Measurements from ENCODE around the gene POPDC2. TPM values are rescaled to one million over a fixed set of nuclear protein-coding genes. Genes with fewer than 3 reads are reported as not detected.

The POPDC2 gene
- total and polyA plus RNA-seq, 8 donors = 1.4 to 10.7 (median 8.7) TPM

GRCh38 chr3:119673875-119674274 lies 13.5 kb upstream of the POPDC2 start:
- Histone ChIP-seq H3K4me3 (no peak overlapping the region), H3K27me3 (no peaks in the 10 kb centered on the region), H3K27ac (peak overlapping the region in 1 of 5 donors; percentile 3), H3K4me1 (peaks cover 17 to 35% (median 27%) of the 10 kb centered on the region in 4 donors), H3K36me3 (peaks cover 16 to 63% (median 58%) of the 10 kb centered on the region in 4 donors), H3K9me3 (no peaks in the 10 kb centered on the region)
- intact Hi-C loops (cut with DNase I; ENCODE audit: low total_unique reads) = no loop called here
- 88 to 98% (median 92%) methylated on average over 13 to 18 of the region's 18 CpGs for WGBS, 5 donors
- no peak for TF ChIP-seq POLR2AphosphoS5 (IDR thresholded peaks at IDR 0.05)
- no peak for DNase-seq

DNA sequence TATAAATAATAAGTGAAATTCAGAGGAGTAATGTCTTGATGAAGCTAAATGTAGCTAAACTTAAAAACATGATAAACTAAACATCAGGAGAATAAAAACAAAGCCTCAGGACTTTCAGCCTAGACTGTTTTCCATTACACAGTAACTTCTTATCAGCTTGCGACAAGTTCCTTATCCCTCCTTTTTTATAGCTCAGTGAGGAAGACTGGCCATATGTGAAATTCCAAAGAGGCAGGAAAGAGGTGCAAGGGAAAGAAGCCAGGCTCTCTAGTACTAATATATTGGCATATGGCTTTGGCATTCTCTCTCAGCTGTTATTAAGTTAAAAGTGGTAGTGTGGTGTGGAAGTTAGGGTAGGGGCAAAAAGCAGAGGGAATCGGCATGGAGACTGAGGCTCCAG lies 12.4 kb upstream of the POPDC2 start:
- Histone ChIP-seq H3K27me3 (no peaks in the 10 kb centered on the region), H3K4me3 (no peak overlapping the region), H3K9me3 (no peaks in the 10 kb centered on the region), H3K27ac (peak overlapping the region in 2 of 5 donors; percentile 3 to 7), H3K4me1 (peaks cover 15 to 32% (median 24%) of the 10 kb centered on the region in 4 donors), H3K36me3 (peaks cover 16 to 74% (median 69%) of the 10 kb centered on the region in 4 donors)
- TF ChIP-seq EP300 (IDR thresholded peaks at IDR 0.05) (no peak), POLR2AphosphoS5 (IDR thresholded peaks at IDR 0.05) (no peak), POLR2A (IDR thresholded peaks at IDR 0.05) (no peak)
- TF ChIP-seq, protein P1, sequence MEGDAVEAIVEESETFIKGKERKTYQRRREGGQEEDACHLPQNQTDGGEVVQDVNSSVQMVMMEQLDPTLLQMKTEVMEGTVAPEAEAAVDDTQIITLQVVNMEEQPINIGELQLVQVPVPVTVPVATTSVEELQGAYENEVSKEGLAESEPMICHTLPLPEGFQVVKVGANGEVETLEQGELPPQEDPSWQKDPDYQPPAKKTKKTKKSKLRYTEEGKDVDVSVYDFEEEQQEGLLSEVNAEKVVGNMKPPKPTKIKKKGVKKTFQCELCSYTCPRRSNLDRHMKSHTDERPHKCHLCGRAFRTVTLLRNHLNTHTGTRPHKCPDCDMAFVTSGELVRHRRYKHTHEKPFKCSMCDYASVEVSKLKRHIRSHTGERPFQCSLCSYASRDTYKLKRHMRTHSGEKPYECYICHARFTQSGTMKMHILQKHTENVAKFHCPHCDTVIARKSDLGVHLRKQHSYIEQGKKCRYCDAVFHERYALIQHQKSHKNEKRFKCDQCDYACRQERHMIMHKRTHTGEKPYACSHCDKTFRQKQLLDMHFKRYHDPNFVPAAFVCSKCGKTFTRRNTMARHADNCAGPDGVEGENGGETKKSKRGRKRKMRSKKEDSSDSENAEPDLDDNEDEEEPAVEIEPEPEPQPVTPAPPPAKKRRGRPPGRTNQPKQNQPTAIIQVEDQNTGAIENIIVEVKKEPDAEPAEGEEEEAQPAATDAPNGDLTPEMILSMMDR (IDR thresholded peaks at IDR 0.05) = no peak
- intact Hi-C loops (cut with DNase I; ENCODE audit: low total_unique reads) = no loop called here
- WGBS, 5 donors = 63 to 75% (median 67%) methylated on average over 2 of the region's 2 CpGs
- no peak for DNase-seq

DNA sequence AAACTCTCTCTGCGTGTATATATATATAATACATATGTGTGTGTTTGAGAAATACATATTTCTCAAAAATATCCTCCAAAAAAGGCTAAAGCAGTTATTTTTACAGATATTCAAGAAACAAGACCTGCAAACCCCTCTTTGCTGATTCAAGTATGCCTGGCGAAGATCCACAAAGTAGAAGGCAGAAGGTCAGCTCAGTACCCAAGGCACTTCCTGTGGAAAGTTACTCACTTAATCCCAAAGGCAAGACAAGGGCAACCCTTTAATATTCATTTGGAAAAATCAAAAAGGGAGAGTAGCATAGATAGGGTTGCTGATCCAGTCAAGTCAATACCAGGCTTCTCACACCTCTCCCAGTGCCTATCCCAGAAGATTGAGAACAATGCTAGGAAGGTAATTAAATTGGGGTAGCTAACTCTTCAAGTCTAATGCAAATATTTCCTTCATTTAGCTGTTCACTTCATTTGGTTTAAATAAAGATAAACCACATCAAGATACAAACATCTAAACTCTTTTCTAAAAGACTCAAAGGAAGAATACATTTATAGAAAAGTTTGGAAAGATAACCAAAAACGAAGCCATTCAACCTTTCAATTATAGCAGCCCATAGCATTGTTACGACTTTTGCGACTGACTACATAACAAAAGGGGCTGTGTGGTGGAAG lies 9.6 kb upstream of the POPDC2 start:
- no peak for DNase-seq
- intact Hi-C loops (cut with DNase I; ENCODE audit: low total_unique reads) = no loop called here
- Histone ChIP-seq H3K4me1 (peaks cover 0 to 21% (median 7%) of the 10 kb centered on the region in 4 donors), H3K9me3 (no peaks in the 10 kb centered on the region), H3K4me3 (no peak overlapping the region), H3K27ac (peak overlapping the region in 2 of 5 donors; percentile 4 to 48), H3K36me3 (peaks cover 16 to 80% (median 74%) of the 10 kb centered on the region in 4 donors), H3K27me3 (no peaks in the 10 kb centered on the region)
- 87 to 92% (median 91%) methylated on average over 5 of the region's 5 CpGs for WGBS, 5 donors
- TF ChIP-seq, protein P1 (IDR thresholded peaks at IDR 0.05) = no peak

DNA sequence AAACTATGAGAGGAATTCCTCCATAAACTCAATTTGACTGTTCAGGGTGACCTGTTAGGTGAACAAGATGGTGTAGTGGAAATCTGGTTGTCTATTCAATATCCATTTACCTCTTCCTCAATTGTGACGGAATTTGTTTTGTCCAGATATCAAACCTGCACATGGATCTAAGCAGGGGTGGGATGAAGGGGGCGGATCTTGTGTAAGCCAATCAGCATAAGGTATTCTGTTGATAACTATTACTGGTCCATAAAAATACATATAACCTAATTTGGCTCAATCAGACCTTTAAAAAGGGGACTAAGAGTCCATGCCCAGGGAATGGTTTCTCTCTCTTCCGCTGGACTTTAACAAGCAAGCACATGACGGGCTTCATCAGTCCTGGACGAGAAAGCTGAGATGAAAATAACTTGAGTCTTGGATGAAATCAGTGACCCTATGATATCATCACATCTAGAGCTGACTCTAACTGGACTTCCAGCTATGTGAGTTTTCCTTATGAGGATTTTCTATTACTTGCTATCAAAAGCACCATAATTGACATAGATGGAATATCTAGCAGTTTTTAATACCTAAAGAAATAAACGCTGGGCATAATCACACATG lies 5.7 kb upstream of the POPDC2 start:
- Histone ChIP-seq H3K4me3 (no peak overlapping the region), H3K9me3 (no peaks in the 10 kb centered on the region), H3K4me1 (peaks cover 0 to 43% (median 17%) of the 10 kb centered on the region in 4 donors), H3K27ac (no peak overlapping the region), H3K36me3 (peaks cover 0 to 47% (median 34%) of the 10 kb centered on the region in 4 donors), H3K27me3 (no peaks in the 10 kb centered on the region)
- no peak for DNase-seq
- intact Hi-C loops (cut with DNase I; ENCODE audit: low total_unique reads) = no loop called here
- WGBS, 5 donors = 83 to 94% (median 91%) methylated on average over 6 of the region's 6 CpGs
- no peak for TF ChIP-seq EP300 (IDR thresholded peaks at IDR 0.05)
- no peak for TF ChIP-seq POLR2AphosphoS5 (IDR thresholded peaks at IDR 0.05)
- TF ChIP-seq, protein P1 (IDR thresholded peaks at IDR 0.05) = no peak
- TF ChIP-seq POLR2A (IDR thresholded peaks at IDR 0.05) = no peak

Data from stomach (tissue), 9 donors.